ENCODE measurements around the gene LITAFD. TPM values are rescaled to one million over a fixed set of nuclear protein-coding genes. Genes with fewer than 3 reads are reported as not detected.
A peak's percentile ranks its signal among the peaks of the same experiment; 100 is the strongest.
"Not testable (repeated sequence)": the region's sequence is repeated elsewhere in the genome, so short reads cannot be mapped to it uniquely, and the experiment has no call there.

Gene LITAFD
- total and polyA plus RNA-seq, 2 donors: not detected

DNA sequence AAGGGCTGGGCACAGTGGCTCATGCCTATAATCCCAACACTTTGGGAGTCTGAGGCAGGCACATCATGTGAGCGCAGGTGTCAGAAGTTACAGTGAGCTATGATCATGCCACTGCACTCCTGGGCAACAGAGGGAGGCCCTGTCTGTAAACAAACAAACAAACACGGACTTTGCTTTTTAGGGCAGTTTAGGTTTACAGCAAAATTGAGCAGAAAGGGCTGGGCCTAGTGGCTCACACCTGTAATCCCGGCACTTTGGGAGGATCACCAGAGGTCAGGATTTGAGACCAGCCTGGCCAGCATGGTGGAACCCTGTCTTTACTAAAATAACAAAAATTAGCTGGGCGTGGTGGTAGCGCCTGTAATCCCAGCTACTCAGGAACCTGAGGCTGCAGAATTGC is 10.1 kb upstream of the LITAFD start:
- Histone ChIP-seq H3K4me3 (ENCODE audit: low read depth, low read length) (no peak overlapping the region), H3K4me1 (ENCODE audit: insufficient read depth) (no peaks in the 10 kb centered on the region), H3K27ac (ENCODE audit: low read depth) (no peak overlapping the region), H3K36me3 (ENCODE audit: insufficient read depth) (no peaks in the 10 kb centered on the region)
- 93% methylated on average over 5 of the region's 5 CpGs for WGBS
- no peak for DNase-seq (ENCODE audit: extremely low spot score)

DNA sequence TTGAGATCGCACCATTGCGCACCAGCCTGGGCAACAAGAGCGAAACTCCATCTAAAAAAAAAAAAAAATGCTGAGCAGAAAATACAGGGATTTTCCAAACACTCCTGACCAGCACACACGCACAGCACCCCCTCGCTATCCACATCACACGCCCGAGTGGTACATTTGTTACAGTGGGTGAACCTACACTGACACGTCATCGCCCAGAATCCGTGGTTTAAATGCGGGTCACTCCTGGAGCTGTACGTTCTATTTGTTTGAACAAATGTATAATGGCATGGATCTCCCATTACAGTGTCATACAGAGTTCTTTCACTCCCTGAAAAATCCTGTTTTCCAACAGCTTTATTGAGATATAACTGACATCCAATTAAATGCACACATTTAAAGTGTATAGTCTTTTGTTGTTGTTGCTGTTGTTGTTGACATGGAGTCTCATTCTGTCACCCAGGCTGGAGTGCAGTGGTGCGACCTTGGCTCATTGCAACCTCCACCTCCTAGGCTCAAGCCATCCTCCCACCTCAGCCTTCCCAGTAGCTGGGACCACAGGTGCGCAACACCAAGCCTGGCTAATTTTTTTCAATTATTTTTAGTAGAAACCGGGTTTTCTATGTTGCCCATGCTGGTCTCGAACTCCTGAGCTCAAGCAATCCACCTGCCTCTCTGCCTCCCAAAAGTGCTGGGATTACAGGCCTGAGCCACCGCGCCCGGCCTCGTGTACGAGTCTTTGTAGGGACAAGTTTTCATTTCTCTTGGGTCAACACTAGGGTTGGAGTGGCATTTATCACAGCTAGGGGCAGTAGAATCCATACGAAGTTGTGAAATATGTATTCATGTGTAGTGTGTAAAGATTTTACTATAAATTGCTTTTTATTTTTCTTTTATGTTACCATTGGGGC is 8.9 kb upstream of the LITAFD start:
- no peak overlapping the region for H3K27ac ChIP-seq (ENCODE audit: low read depth)
- no peaks in the 10 kb centered on the region for H3K4me1 ChIP-seq (ENCODE audit: insufficient read depth)
- WGBS: 89% methylated on average over 22 of the region's 22 CpGs
- no peak for DNase-seq (ENCODE audit: extremely low spot score)
- no peak overlapping the region for H3K4me3 ChIP-seq (ENCODE audit: low read depth, low read length)
- no peaks in the 10 kb centered on the region for H3K36me3 ChIP-seq (ENCODE audit: insufficient read depth)

DNA sequence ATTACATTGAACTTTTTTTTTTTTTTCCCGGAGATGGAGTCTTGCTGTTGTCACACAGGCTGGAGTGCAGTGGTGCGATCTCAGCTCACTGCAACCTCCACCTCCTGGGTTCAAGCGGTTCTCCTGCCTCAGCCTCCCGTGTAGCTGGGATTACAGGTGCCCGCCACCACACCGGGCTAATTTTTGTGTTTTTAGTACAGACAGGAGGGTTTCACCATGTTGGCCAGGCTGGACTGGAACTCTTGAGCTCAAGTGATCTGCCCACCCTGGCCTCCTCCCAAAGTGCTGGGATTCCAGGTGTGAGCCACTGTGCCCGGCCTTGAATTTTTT is 8.3 kb upstream of the LITAFD start:
- DNase-seq (ENCODE audit: extremely low spot score); H3K4me1 ChIP-seq (ENCODE audit: insufficient read depth); H3K27ac ChIP-seq (ENCODE audit: low read depth); H3K36me3 ChIP-seq (ENCODE audit: insufficient read depth); H3K4me3 ChIP-seq (ENCODE audit: low read depth, low read length): not testable (repeated sequence)
- WGBS: 93% methylated on average over 7 of the region's 7 CpGs

DNA sequence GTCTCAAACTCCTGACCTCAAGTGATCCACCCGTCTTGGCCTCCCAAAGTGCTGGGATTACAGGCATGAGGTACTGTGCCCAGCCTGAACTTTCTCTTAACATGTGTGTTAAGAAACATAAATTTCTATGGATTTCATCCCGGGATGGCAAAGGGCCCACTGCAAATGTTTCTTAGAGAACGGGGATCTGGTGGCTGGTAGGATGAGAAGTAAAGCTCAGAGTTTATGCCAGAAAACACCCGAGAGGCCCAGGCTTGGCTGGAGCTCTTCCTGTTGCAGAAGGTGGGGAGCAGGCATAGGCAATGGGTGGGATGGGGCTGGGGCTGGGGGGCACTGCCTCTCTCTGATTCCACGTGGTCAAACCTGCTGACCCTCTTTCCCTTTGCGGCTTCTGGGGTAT is 7.8 kb upstream of the LITAFD start:
- Histone ChIP-seq H3K4me3 (ENCODE audit: low read depth, low read length) (no peak overlapping the region), H3K4me1 (ENCODE audit: insufficient read depth) (no peaks in the 10 kb centered on the region), H3K36me3 (ENCODE audit: insufficient read depth) (no peaks in the 10 kb centered on the region), H3K27ac (ENCODE audit: low read depth) (no peak overlapping the region)
- 24% methylated on average over 6 of the region's 6 CpGs for WGBS
- DNase-seq (ENCODE audit: extremely low spot score): no peak

DNA sequence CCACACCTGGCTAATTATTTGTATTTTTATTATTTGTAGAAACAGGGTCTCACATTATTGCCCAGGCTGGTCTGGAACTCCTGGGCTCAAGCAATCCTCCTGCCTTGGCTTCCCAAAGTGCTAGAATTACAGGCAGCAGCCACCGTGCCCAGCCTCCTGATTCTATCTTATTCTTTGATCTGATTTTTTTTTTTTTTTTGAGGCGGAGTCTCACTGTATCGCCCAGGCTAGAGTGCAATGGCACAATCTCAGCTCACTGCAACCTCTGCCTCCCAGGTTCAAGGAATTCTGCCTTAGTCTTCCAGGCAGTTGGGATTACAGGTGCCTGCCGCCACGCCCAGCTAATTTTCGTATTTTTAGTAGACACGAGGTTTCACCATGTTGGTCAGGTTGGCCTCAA is 6.8 kb upstream of the LITAFD start:
- not testable (repeated sequence) for H3K4me1 ChIP-seq (ENCODE audit: insufficient read depth); H3K4me3 ChIP-seq (ENCODE audit: low read depth, low read length); DNase-seq (ENCODE audit: extremely low spot score); H3K36me3 ChIP-seq (ENCODE audit: insufficient read depth); H3K27ac ChIP-seq (ENCODE audit: low read depth)
- WGBS: 77% methylated on average over 7 of the region's 7 CpGs

DNA sequence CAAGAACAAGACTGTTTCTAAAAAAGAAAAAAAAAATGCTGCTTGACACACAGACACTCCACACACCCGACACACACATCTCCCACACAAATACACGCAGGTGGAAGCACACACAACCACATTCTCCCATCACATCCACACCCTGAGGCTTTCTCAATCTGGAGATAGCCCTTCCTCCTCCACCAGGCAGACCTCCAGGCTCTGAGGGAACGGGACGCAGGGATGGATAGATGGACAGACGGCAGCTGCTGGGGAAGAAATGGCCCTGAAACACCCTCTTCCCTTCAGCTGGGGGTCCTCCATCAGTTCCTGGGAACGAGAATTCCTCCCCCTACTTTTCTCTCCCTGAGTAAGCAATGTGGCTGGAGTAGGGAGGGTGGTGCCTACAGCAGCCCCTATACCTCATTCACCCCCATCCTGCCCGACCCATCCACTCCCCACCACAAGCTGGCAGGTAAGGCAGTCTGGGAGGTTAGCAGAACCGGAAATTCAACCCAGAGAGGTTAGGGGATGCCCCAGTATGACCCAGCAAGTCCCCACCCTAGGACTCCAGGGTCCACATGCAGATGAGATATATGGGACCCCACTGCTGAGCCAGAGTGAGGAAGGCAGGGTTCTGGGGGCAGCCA is 4.1 kb upstream of the LITAFD start:
- Histone ChIP-seq H3K36me3 (ENCODE audit: insufficient read depth) (no peaks in the 10 kb centered on the region), H3K4me3 (ENCODE audit: low read depth, low read length) (no peak overlapping the region), H3K4me1 (ENCODE audit: insufficient read depth) (no peaks in the 10 kb centered on the region), H3K27ac (ENCODE audit: low read depth) (peak overlapping the region; percentile 56)
- WGBS: 63% methylated on average over 8 of the region's 8 CpGs
- DNase-seq (ENCODE audit: extremely low spot score): no peak

DNA sequence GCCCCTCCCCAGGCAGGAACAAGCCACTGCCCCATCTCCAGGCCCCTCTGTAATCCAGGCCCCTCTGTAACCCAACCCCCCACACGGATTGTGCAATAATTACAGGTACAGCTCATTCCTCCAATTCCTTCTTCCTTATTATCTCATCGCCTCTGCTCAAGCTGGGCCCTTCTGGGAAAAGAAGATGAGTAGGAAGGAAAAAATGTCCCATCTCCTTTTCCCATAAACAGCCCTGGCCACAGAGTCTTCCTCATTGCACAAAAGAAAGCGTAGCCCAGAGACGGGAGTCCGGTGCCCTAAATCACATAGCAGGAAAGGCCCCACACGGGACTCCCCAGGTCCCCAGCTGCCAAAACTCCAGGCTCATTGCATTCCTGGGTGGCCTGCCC is 3.6 kb upstream of the LITAFD start:
- WGBS: 46% methylated on average over 6 of the region's 6 CpGs
- H3K36me3 ChIP-seq (ENCODE audit: insufficient read depth): no peaks in the 10 kb centered on the region
- no peaks in the 10 kb centered on the region for H3K4me1 ChIP-seq (ENCODE audit: insufficient read depth)
- DNase-seq (ENCODE audit: extremely low spot score): no peak
- no peak overlapping the region for H3K4me3 ChIP-seq (ENCODE audit: low read depth, low read length)
- H3K27ac ChIP-seq (ENCODE audit: low read depth): peak overlapping the region; percentile 56

DNA sequence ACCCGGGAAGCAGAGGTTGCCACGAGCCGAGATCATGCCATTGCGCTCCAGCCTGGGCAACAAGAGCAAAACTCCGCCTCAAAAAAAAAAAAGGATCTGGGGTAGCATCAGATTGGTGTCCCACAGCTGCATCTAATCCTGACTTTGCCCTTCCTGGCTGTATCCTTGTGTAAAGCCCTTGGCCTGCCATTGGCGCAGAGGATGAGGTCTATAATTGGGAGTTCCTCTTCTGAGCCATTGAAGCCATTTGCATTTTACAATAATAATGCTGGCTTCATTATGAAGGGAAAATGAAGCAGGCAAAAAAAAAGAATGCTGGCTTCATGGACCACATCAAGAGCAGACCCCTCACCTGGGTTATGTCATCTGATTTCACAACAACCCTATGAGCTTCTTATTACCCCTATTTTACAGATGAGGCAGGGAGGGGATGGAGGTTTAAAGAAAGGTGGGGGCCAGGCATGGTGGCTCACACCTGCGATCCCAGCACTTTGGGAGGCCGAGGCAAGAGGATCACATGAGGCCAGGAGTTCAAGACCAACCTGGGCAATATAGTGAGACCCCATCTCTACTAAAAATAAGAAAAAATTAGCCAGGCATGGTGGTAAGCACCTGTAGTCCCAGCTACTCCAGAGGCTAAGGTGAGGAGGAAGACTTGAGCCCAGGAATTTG is 1.2 kb upstream of the LITAFD start:
- H3K4me3 ChIP-seq (ENCODE audit: low read depth, low read length): no peak overlapping the region
- no peak for DNase-seq (ENCODE audit: extremely low spot score)
- H3K36me3 ChIP-seq (ENCODE audit: insufficient read depth): no peaks in the 10 kb centered on the region
- H3K27ac ChIP-seq (ENCODE audit: low read depth): no peak overlapping the region
- H3K4me1 ChIP-seq (ENCODE audit: insufficient read depth): no peaks in the 10 kb centered on the region
- WGBS: 87% methylated on average over 8 of the region's 8 CpGs

DNA sequence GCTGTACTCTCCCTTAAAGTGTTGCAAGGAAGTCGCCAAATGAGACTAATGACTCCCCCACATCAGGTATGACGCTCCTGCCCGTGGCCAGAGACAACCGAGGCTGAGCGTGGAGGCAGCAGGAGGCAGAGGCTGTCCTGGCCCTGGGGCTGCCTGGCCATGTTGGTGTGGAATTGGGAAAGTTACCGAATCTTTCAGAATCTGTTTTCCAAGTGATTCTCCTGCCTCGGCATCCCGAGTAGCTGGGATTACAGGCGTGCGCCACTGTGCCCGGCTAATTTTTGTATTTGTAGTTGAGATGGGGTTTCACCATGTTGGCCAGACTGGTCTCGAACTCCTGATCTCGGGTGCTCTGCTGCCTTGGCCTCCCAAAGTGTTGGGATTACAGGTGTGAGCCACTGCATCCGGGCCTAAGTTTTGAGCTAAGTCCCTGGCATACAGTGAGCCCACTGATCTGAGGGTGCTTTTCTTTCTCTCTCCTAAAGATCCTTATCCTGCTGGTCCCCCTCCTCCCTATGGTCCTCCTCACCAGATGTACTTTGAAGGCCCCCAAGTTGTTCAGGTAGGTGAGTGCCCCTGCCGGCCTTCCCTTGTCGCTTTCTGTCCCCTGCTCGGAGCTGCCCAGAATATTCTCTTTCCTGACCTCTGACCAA is 700 bp downstream of the LITAFD start:
- WGBS: 88% methylated on average over 17 of the region's 17 CpGs
- no peaks in the 10 kb centered on the region for H3K4me1 ChIP-seq (ENCODE audit: insufficient read depth)
- no peak for DNase-seq (ENCODE audit: extremely low spot score)
- no peaks in the 10 kb centered on the region for H3K36me3 ChIP-seq (ENCODE audit: insufficient read depth)
- no peak overlapping the region for H3K4me3 ChIP-seq (ENCODE audit: low read depth, low read length)
- H3K27ac ChIP-seq (ENCODE audit: low read depth): no peak overlapping the region

DNA sequence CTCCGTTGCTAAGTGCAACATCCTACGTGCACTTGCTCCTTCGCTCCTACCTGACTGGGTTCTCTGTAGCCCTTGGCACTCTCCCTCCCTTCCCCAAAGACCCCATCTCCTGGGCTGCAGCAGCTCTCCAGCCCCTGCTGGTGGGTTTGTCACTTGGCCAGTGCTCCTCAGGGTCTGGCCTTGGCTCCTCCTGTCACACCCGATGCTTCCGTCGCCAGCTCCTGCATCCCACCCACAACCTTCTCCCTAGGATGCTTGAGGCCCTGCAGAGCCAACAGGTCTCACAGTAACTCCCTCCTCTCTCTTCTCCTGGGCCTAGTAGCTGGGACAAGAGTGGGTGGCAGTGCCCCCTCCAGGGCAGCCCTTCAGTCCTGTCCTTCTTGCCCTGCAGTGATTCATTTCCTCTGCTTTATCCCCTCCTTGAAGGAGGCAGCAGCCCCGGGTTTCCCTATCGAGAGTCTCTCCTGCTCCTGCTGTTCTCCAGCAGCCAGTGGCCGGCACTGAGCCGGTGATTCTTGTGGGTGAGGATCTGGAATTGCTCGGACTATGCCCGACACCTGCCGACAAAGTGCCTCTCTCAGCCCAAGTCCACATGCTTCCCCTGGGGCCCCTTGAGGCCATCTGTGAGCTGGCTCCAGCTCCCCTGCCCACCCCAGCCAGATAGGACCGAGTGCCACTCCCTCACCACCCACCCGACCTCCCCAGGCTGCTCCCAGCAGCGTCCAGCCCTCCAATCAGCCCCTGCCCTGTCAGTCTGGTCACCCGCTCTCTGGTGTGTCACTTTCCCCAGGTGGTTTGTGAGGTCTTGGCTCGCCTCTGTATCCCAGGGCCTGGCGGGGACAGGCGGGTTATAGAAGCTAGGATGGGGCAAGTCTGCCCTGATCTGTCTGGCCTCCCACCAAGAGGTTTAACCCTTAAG is 3.8 kb downstream of the LITAFD start:
- no peak overlapping the region for H3K27ac ChIP-seq (ENCODE audit: low read depth)
- WGBS: 12% methylated on average over 20 of the region's 20 CpGs
- H3K4me3 ChIP-seq (ENCODE audit: low read depth, low read length): no peak overlapping the region
- no peak for DNase-seq (ENCODE audit: extremely low spot score)
- H3K4me1 ChIP-seq (ENCODE audit: insufficient read depth): no peaks in the 10 kb centered on the region
- H3K36me3 ChIP-seq (ENCODE audit: insufficient read depth): no peaks in the 10 kb centered on the region

DNA sequence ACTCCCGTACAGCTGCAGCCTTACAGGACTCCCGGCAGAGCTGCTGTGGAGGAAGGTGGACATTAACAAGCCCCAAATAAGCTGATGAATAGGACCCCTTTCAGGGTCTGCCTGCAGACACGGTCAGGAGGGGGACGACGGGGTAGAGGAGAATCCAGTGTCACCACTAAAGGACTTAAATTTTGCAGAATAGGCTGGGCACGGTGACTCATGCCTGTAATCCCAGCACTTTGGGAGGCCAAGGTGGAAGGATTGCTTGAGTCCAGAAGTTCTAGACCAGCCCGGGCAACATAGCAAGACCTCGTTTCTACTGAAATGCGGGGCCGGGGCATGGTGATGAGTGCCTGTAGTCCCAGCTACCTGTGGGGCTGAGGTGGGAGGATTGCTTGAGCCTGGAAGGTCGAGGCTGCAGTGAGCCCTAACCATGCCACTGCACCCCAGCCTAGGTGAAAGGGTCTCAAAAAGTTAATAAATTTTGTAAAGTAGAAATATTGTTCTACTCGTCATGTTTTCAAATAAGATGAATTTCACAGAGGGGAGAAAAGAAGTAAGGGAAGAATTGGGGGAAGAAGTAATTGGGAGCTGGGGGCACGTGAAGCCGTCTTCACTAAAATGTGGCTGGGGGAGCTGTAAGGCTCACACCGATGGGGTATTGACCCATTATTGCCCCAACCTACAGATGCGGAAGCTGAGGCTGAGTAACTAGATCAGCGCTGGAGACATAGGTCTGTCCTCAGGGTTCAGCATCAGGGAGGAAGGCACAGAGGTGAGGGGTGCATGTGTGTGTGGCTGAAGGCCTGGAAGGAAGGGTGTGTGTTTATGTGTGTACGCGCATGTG is 4.7 kb downstream of the LITAFD start:
- H3K27ac ChIP-seq (ENCODE audit: low read depth): no peak overlapping the region
- no peaks in the 10 kb centered on the region for H3K36me3 ChIP-seq (ENCODE audit: insufficient read depth)
- no peak overlapping the region for H3K4me3 ChIP-seq (ENCODE audit: low read depth, low read length)
- no peak for DNase-seq (ENCODE audit: extremely low spot score)
- 67% methylated on average over 19 of the region's 19 CpGs for WGBS
- no peaks in the 10 kb centered on the region for H3K4me1 ChIP-seq (ENCODE audit: insufficient read depth)

DNA sequence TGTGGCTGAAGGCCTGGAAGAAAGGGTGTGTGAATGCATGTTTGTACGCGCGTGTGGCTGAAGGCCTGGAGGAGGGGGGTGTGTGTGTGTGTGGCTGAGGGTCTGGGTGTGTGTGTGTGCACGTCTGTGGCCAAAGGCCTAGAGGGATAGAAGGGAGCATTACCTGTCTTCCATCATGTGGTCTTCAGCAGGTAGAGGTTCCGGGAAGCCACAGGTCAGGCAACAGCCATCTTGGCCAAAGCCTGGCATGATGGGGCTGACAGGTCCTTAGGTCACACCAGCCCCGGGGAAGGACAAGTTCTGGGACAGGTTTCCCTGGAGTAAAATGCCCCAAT is 5.2 kb downstream of the LITAFD start:
- H3K36me3 ChIP-seq (ENCODE audit: insufficient read depth): no peaks in the 10 kb centered on the region
- no peak for DNase-seq (ENCODE audit: extremely low spot score)
- WGBS: 88% methylated on average over 6 of the region's 6 CpGs
- H3K4me1 ChIP-seq (ENCODE audit: insufficient read depth): no peaks in the 10 kb centered on the region
- no peak overlapping the region for H3K27ac ChIP-seq (ENCODE audit: low read depth)
- no peak overlapping the region for H3K4me3 ChIP-seq (ENCODE audit: low read depth, low read length)

Data from urinary bladder (tissue), 4 donors.